ENCODE measurements around the gene DOCK8. TPM values are rescaled to one million over a fixed set of nuclear protein-coding genes. Genes with fewer than 3 reads are reported as not detected.

The DOCK8 gene
- total RNA-seq, 1 experiment from 2014 or later, result not detected

- H3K4me3 ChIP-seq, result no peak overlapping the region
Measured at GRCh38 chr9:237858-238345, 23.2 kb downstream of the DOCK8 start.

GRCh38 chr9:242461-243080 is 27.9 kb downstream of the DOCK8 start:
- Histone ChIP-seq H3K27me3 (replicated peaks) (no peaks in the 10 kb centered on the region), H3K4me1 (replicated peaks) (no peaks in the 10 kb centered on the region), H3K4me3 (no peak overlapping the region), H3K27ac (no peak overlapping the region), H3K9me3 (replicated peaks) (no peaks in the 10 kb centered on the region), H3K36me3 (no peaks in the 10 kb centered on the region)
- no peak for DNase-seq (ENCODE audit: low read depth in 1 of 2, low spot score in 2 of 2)

More at GRCh38 chr9:237858-238345, 23.2 kb downstream of the DOCK8 start:
- H3K27me3 ChIP-seq (replicated peaks), result no peaks in the 10 kb centered on the region
- no peaks in the 10 kb centered on the region for H3K4me1 ChIP-seq (replicated peaks)
- H3K36me3 ChIP-seq, result no peaks in the 10 kb centered on the region
- no peak overlapping the region for H3K27ac ChIP-seq
- no peaks in the 10 kb centered on the region for H3K9me3 ChIP-seq (replicated peaks)
- DNase-seq (ENCODE audit: low read depth in 1 of 2, low spot score in 2 of 2), result no peak

- Histone ChIP-seq H3K9me3 (replicated peaks) (no peaks in the 10 kb centered on the region), H3K27me3 (replicated peaks) (no peaks in the 10 kb centered on the region), H3K36me3 (no peaks in the 10 kb centered on the region), H3K27ac (no peak overlapping the region), H3K4me3 (no peak overlapping the region), H3K4me1 (replicated peaks) (no peaks in the 10 kb centered on the region)
- DNase-seq (ENCODE audit: low read depth in 1 of 2, low spot score in 2 of 2), result no peak
Measured at GRCh38 chr9:248278-248961, 33.8 kb downstream of the DOCK8 start.

- no peaks in the 10 kb centered on the region for H3K4me1 ChIP-seq (replicated peaks)
- H3K9me3 ChIP-seq (replicated peaks), result no peaks in the 10 kb centered on the region
- H3K4me3 ChIP-seq, result no peak overlapping the region
- no peak for DNase-seq (ENCODE audit: low read depth in 1 of 2, low spot score in 2 of 2)
- H3K27me3 ChIP-seq (replicated peaks), result no peaks in the 10 kb centered on the region
- no peak overlapping the region for H3K27ac ChIP-seq
- H3K36me3 ChIP-seq, result no peaks in the 10 kb centered on the region
Measured at GRCh38 chr9:249025-249424, 34.4 kb downstream of the DOCK8 start.

GRCh38 chr9:250039-250438 is 35.4 kb downstream of the DOCK8 start:
- H3K9me3 ChIP-seq (replicated peaks), result no peaks in the 10 kb centered on the region
- H3K36me3 ChIP-seq, result no peaks in the 10 kb centered on the region
- H3K4me3 ChIP-seq, result no peak overlapping the region
- no peaks in the 10 kb centered on the region for H3K27me3 ChIP-seq (replicated peaks)
- no peaks in the 10 kb centered on the region for H3K4me1 ChIP-seq (replicated peaks)
- no peak overlapping the region for H3K27ac ChIP-seq
- DNase-seq (ENCODE audit: low read depth in 1 of 2, low spot score in 2 of 2), result no peak

- Histone ChIP-seq H3K27me3 (replicated peaks) (no peaks in the 10 kb centered on the region), H3K27ac (no peak overlapping the region), H3K4me1 (replicated peaks) (no peaks in the 10 kb centered on the region), H3K9me3 (replicated peaks) (no peaks in the 10 kb centered on the region), H3K4me3 (no peak overlapping the region), H3K36me3 (no peaks in the 10 kb centered on the region)
- no peak for DNase-seq (ENCODE audit: low read depth in 1 of 2, low spot score in 2 of 2)
Measured at GRCh38 chr9:250625-251024, 36.0 kb downstream of the DOCK8 start.

- H3K36me3 ChIP-seq, result no peaks in the 10 kb centered on the region
- no peak for DNase-seq (ENCODE audit: low read depth in 1 of 2, low spot score in 2 of 2)
- H3K9me3 ChIP-seq (replicated peaks), result no peaks in the 10 kb centered on the region
- H3K4me1 ChIP-seq (replicated peaks), result no peaks in the 10 kb centered on the region
- no peak overlapping the region for H3K27ac ChIP-seq
- no peaks in the 10 kb centered on the region for H3K27me3 ChIP-seq (replicated peaks)
- no peak overlapping the region for H3K4me3 ChIP-seq
Measured at GRCh38 chr9:251398-251797, 36.7 kb downstream of the DOCK8 start.

GRCh38 chr9:253539-253938 is 38.9 kb downstream of the DOCK8 start:
- no peak for DNase-seq (ENCODE audit: low read depth in 1 of 2, low spot score in 2 of 2)
- Histone ChIP-seq H3K4me1 (replicated peaks) (no peaks in the 10 kb centered on the region), H3K4me3 (no peak overlapping the region), H3K36me3 (no peaks in the 10 kb centered on the region), H3K9me3 (replicated peaks) (no peaks in the 10 kb centered on the region), H3K27me3 (replicated peaks) (no peaks in the 10 kb centered on the region), H3K27ac (no peak overlapping the region)

- no peaks in the 10 kb centered on the region for H3K9me3 ChIP-seq (replicated peaks)
- H3K27ac ChIP-seq, result no peak overlapping the region
- DNase-seq (ENCODE audit: low read depth in 1 of 2, low spot score in 2 of 2), result no peak
- no peak overlapping the region for H3K4me3 ChIP-seq
- H3K27me3 ChIP-seq (replicated peaks), result no peaks in the 10 kb centered on the region
- H3K36me3 ChIP-seq, result no peaks in the 10 kb centered on the region
- no peaks in the 10 kb centered on the region for H3K4me1 ChIP-seq (replicated peaks)
Measured at GRCh38 chr9:254516-254915, 39.9 kb downstream of the DOCK8 start.

- Histone ChIP-seq H3K9me3 (replicated peaks) (no peaks in the 10 kb centered on the region), H3K36me3 (no peaks in the 10 kb centered on the region), H3K4me1 (replicated peaks) (no peaks in the 10 kb centered on the region), H3K27ac (no peak overlapping the region), H3K4me3 (no peak overlapping the region), H3K27me3 (replicated peaks) (no peaks in the 10 kb centered on the region)
- no peak for DNase-seq (ENCODE audit: low read depth in 1 of 2, low spot score in 2 of 2)
Measured at GRCh38 chr9:257957-258356, 43.3 kb downstream of the DOCK8 start.

- Histone ChIP-seq H3K4me3 (no peak overlapping the region), H3K9me3 (replicated peaks) (no peaks in the 10 kb centered on the region), H3K36me3 (no peaks in the 10 kb centered on the region), H3K27me3 (replicated peaks) (no peaks in the 10 kb centered on the region), H3K4me1 (replicated peaks) (no peaks in the 10 kb centered on the region), H3K27ac (no peak overlapping the region)
- DNase-seq (ENCODE audit: low read depth in 1 of 2, low spot score in 2 of 2), result no peak
Measured at GRCh38 chr9:259405-260404, 45.0 kb downstream of the DOCK8 start.

GRCh38 chr9:264231-264630 is 49.6 kb downstream of the DOCK8 start:
- no peak for DNase-seq (ENCODE audit: low read depth in 1 of 2, low spot score in 2 of 2)

GRCh38 chr9:265209-265870 is 50.7 kb downstream of the DOCK8 start:
- no peak for DNase-seq (ENCODE audit: low read depth in 1 of 2, low spot score in 2 of 2)
- Histone ChIP-seq H3K9me3 (replicated peaks) (no peaks in the 10 kb centered on the region), H3K36me3 (no peaks in the 10 kb centered on the region), H3K27ac (no peak overlapping the region), H3K4me1 (replicated peaks) (no peaks in the 10 kb centered on the region), H3K4me3 (no peak overlapping the region), H3K27me3 (replicated peaks) (no peaks in the 10 kb centered on the region)

More at GRCh38 chr9:264231-264630, 49.6 kb downstream of the DOCK8 start:
- Histone ChIP-seq H3K4me1 (replicated peaks) (no peaks in the 10 kb centered on the region), H3K36me3 (no peaks in the 10 kb centered on the region), H3K9me3 (replicated peaks) (no peaks in the 10 kb centered on the region), H3K27ac (no peak overlapping the region), H3K4me3 (no peak overlapping the region), H3K27me3 (replicated peaks) (no peaks in the 10 kb centered on the region)
